NT2/D1 (cell line): ENCODE measurements around the gene OPTC.

Experiments
- YY1 ChIP-seq: IDR thresholded peaks from 2 replicates; pipeline ENCODE4 v1.6.1; 2011; ENCODE audit not compliant: insufficient read length, insufficient read depth
- ZNF274 ChIP-seq: IDR thresholded peaks from 2 replicates; pipeline ENCODE4 v1.6.1; 2011; ENCODE audit warnings: mild to moderate bottlenecking, low read depth, low read length

GRCh38 chr1:203461717-203462116 lies 32.2 kb upstream of the OPTC start:
- no peak for TF ChIP-seq ZNF274
- TF ChIP-seq YY1: no peak
